NCI-H187 treated with DMSO at 0.1 percent for 48 hours (cell line): ENCODE measurements around the gene DUSP7.

ENCODE experiments used
- DNase-seq: peaks from one replicate; lab custom pipeline; 2025; lab: John Stamatoyannopoulos, UW

The DUSP7 gene, protein sequence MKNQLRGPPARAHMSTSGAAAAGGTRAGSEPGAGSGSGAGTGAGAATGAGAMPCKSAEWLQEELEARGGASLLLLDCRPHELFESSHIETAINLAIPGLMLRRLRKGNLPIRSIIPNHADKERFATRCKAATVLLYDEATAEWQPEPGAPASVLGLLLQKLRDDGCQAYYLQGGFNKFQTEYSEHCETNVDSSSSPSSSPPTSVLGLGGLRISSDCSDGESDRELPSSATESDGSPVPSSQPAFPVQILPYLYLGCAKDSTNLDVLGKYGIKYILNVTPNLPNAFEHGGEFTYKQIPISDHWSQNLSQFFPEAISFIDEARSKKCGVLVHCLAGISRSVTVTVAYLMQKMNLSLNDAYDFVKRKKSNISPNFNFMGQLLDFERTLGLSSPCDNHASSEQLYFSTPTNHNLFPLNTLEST

DNA sequence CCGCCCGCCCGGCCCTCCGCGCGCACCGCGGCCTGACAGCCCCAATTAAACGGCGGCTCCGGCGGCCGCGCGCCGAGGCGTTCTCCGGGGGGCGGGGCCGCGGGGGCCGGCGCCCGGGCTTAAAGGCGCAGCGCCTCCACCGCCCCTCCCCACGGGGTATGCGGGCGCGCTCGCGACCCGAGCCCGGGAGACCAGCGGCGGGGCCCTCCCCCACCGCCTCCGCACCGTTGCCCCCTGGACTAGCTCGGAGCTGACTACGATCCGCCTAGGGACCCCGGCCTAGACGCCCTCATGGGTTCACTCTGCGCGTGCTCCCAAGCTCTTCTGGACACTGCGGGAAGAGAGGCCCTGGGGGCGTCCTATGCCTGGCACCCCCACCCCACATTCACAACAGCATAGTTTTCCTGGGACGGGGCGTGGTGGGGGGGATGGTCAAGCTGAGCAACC is at the start of gene DUSP7:
DUSP7 (minus strand) TSS at position 51 of the 447 bp plus-strand sequence. CDS start 205 bp downstream, outside the sequence.
- DNase-seq: no peak

GRCh38 chr3:52104684-52105640 is 48.6 kb upstream of the DUSP7 start:
- DNase-seq: no peak

DNA sequence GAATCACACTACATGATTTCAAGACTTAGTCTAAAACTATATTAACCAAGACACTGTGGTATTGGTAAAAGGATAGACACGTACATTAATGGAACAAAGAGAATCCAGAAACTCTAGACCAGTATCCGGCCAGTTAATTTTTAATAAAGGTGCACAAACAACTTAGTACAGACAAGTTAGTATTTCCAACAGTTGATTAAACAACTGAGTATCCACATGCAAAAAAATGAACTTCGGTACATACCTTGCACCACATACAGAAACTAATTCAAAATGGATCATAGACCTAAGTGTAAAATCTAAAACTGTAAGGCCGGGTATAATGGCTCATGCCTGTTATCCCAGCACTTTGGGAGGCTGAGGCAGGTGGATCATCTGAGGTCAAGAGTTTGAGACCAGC is 46.6 kb upstream of the DUSP7 start:
- DNase-seq: no peak

GRCh38 chr3:52099001-52099401 is 42.6 kb upstream of the DUSP7 start:
- DNase-seq: no peak

- no peak for DNase-seq
These were observed 41.6 kb upstream of the DUSP7 start for GRCh38 chr3:52097851-52098507.

DNA sequence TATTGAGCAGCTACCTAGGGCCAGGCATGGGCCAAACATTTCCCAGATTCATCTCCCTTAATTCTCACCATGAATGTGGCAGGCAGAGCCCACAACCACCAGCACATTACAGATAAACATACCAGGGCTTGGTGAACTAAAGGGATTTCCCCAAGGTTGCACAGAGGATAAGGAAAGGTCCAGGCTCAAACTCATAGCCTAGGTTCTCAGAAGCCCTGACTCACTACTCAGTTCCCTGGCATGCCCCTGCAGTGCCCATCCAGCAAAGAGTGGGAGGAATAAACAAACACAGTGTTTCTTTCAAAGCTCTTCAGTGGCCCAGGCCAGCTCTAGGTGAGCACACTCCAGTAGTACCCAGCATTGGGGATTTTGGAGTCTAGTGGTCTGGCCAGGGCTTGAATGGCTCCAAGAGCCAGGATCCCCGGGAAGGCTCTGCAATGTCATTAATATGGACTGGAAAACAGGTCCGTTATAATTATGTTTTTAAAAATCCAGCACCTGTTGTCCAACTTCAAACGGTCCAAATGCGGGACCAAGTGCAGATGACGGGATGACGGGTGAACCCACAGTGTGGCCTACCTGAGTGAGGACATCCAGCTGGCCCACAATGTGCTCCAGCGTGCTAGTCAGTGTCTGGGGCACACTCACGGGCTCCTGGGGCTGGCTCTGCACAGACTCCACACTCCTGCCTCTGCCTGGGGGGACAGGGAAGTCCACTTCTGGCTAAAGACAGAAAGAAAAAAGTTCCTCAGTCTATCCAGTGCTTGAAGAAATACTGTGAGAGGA is 39.8 kb upstream of the DUSP7 start:
- DNase-seq: no peak

DNA sequence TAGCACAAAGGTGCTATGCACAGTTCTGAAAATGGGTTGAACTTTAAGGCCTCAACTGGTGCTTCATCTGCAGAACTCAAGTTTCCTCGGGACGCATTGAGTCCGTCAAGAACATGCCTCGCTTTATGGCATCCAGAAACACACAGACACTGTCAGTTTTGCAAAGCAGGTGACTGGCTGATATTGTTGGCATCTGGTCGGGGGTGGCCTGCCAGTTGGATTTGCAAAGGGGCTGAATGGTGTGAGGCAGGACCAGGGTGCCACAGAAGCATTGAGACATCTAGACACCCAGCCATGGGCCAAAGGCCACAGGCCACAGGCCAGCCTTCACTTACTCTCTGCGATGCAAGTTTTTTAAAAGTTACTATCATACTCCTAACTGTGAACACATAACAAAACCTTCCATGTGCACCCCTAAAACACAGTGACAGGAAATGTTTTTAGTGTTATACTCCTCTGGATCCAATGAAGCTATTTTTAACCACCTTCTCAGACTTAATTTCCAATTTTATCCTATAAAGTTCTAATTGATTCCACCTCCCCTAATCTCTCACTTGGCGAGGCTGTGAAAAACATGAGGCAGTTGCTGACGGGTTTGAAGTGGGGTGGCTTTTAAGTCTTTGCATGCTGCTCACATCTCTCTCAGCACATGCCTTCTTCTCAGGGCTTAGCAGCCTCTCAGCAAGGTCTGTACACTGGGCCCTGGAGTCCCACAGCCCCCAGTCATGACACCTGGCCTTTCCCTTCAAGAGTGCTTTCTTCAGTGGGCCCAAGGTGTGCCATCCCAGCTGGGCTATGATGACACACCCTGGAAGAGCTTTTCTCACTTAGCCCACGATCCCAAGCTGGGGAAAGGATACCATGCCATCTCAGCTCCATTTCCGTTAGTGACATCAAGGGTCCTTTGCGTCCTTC is 38.5 kb upstream of the DUSP7 start:
- no peak for DNase-seq

GRCh38 chr3:52093756-52094545 is 37.6 kb upstream of the DUSP7 start:
- DNase-seq: no peak

GRCh38 chr3:52092891-52093290 is 36.5 kb upstream of the DUSP7 start:
- DNase-seq: no peak

DNA sequence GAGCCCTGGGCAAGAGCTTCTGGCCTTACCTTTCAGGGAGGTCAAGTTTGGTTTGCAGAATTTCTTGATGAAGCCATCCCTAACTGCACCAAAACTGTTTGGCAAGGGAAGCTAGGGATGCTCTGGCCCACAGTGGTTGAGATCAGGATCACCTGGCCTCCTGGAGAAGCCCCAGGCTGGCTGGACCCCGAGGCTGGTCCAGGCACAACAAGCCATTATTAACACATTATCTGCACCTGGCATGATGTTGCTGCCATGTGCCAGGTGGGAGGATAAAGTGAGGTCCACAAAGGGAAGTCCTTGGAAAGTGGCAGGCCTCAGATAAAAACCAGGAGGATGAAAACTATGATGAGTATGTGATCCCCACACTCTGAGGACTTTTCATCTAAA is 35.9 kb upstream of the DUSP7 start:
- no peak for DNase-seq

- DNase-seq: no peak
These were observed 35.4 kb upstream of the DUSP7 start for GRCh38 chr3:52091586-52092270.

GRCh38 chr3:52090933-52091468 is 34.6 kb upstream of the DUSP7 start:
- DNase-seq: no peak

DNA sequence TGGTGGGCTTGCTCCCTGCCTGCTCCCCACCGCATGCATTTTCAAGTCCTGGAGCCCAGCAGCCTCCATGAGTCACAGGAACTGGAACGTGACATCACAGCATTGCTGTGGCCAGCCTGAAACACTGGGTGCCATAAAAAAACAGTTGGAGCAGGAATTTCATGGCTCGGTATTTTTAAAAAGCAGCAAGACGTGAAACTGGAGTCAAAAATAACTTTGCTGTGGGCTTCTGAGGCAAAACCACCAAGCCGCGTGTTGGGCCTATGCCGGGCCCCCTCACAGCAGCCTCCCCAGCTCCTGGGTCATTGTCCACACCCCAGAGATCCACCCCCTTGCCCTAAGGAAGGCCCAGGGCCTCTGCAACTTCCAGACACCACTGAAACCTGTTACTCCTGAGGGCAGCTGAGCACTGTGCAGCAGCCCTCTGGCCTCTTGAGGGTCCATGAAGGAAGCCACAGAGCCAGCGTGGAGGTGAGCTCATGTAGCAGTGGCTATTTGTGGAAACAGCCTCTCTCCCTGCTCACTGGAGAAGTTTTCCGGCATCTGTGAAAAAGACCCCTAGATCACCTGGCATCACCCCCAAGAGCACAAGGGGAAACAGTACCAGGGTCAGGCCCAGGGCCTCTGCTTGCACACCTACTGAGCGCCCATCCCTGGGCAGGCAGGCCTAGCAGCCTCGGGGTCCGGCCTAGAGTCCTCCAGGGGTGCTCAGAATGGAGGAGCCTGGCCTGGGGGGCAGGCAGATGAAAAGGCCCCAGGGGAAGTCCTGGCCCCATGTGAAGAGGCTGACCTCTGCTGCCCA is 34.0 kb upstream of the DUSP7 start:
- DNase-seq: no peak

- no peak for DNase-seq
These were observed 33.3 kb upstream of the DUSP7 start for GRCh38 chr3:52089691-52090090.

- DNase-seq: no peak
These were observed 32.3 kb upstream of the DUSP7 start for GRCh38 chr3:52088445-52089367.

- no peak for DNase-seq
These were observed 31.4 kb upstream of the DUSP7 start for GRCh38 chr3:52087731-52088130.
